RWPE2 (cell line): ENCODE measurements around the gene L2HGDH.

Experiments
- ATAC-seq: fragments of 200-7000 bp; cut with Tn5 transposase; 3 replicates; pipeline ENCODE4 v1.9.1; 2021; ENCODE audit warnings: low read depth
- DNase-seq: peaks from one replicate; pipeline ENCODE4 v3.0.0-alpha.2; 2020; ENCODE audit warnings: low spot score
- H3K27ac ChIP-seq: fragments of 450-650 bp; 2 replicates; pipeline ENCODE4 v1.5.1; 2017; ENCODE audit warnings: mild to moderate bottlenecking; ENCODE audit not compliant: poor library complexity, severe bottlenecking
- H3K27me3 ChIP-seq: fragments of 250-450 bp; sonication (Bioruptor Pico); 2 replicates; pipeline ENCODE4 v1.5.1; 2021; ENCODE audit warnings: mild to moderate bottlenecking, moderate library complexity; ENCODE audit not compliant: insufficient read depth, poor library complexity, severe bottlenecking
- H3K36me3 ChIP-seq: fragments of 250-450 bp; sonication (Bioruptor Pico); 2 replicates; pipeline ENCODE4 v1.5.1; 2020; ENCODE audit warnings: low read depth, mild to moderate bottlenecking, moderate library complexity
- H3K4me1 ChIP-seq: fragments of 250-450 bp; sonication (Bioruptor Pico); 2 replicates; pipeline ENCODE4 v1.5.1; 2021; ENCODE audit warnings: mild to moderate bottlenecking, moderate library complexity; ENCODE audit not compliant: insufficient read depth, poor library complexity, severe bottlenecking
- H3K4me3 ChIP-seq: fragments of 250-450 bp; sonication (Bioruptor Pico); 2 replicates; pipeline ENCODE4 v1.5.1; 2021; ENCODE audit warnings: mild to moderate bottlenecking, moderate library complexity; ENCODE audit not compliant: severe bottlenecking
- H3K9me3 ChIP-seq: fragments of 250-450 bp; sonication (Bioruptor Pico); 2 replicates; pipeline ENCODE4 v1.5.1; 2021; ENCODE audit warnings: mild to moderate bottlenecking, moderate library complexity; ENCODE audit not compliant: severe bottlenecking
- CTCF ChIP-seq: fragments of 450-650 bp; IDR thresholded peaks from one replicate; pipeline ENCODE4 v1.5.1; 2017; ENCODE audit warnings: mild to moderate bottlenecking, moderate library complexity; ENCODE audit not compliant: poor library complexity, severe bottlenecking

L2HGDH gene

GRCh38 chr14:50312734-50313054 is 665 bp upstream of the L2HGDH start:
- ATAC-seq (peak; percentile 28), DNase-seq (no peak)
- Histone ChIP-seq H3K9me3 (no peaks in the 10 kb centered on the region), H3K27ac (peak overlapping the region; percentile 49), H3K4me3 (peak overlapping the region; percentile 65), H3K36me3 (peaks cover 13% of the 10 kb centered on the region), H3K4me1 (peaks cover 7% of the 10 kb centered on the region), H3K27me3 (no peaks in the 10 kb centered on the region)
- no peak for TF ChIP-seq CTCF

- H3K27ac ChIP-seq, result peak overlapping the region; percentile 49
- peak; percentile 83 for TF ChIP-seq CTCF
- no peaks in the 10 kb centered on the region for H3K9me3 ChIP-seq
- DNase-seq (no peak), ATAC-seq (no peak)
- H3K4me3 ChIP-seq, result peak overlapping the region; percentile 65
- H3K27me3 ChIP-seq, result no peaks in the 10 kb centered on the region
- peaks cover 13% of the 10 kb centered on the region for H3K36me3 ChIP-seq
- peaks cover 7% of the 10 kb centered on the region for H3K4me1 ChIP-seq
Observed at GRCh38 chr14:50311337-50311971, 575 bp downstream of the L2HGDH start.

GRCh38 chr14:50310445-50310844 is 1.6 kb downstream of the L2HGDH start:
- peaks cover 13% of the 10 kb centered on the region for H3K36me3 ChIP-seq
- DNase-seq (no peak), ATAC-seq (no peak)
- H3K4me3 ChIP-seq, result no peak overlapping the region
- TF ChIP-seq CTCF, result no peak
- H3K27me3 ChIP-seq, result no peaks in the 10 kb centered on the region
- H3K4me1 ChIP-seq, result peaks cover 7% of the 10 kb centered on the region
- H3K9me3 ChIP-seq, result no peaks in the 10 kb centered on the region
- H3K27ac ChIP-seq, result no peak overlapping the region

GRCh38 chr14:50308363-50308915 is 3.6 kb downstream of the L2HGDH start:
- Histone ChIP-seq H3K27me3 (no peaks in the 10 kb centered on the region), H3K4me1 (peaks cover 7% of the 10 kb centered on the region), H3K27ac (no peak overlapping the region), H3K36me3 (no peaks in the 10 kb centered on the region), H3K4me3 (no peak overlapping the region), H3K9me3 (no peaks in the 10 kb centered on the region)
- no peak for TF ChIP-seq CTCF
- DNase-seq, result no peak
- ATAC-seq, result no peak
